GM19240 (cell line): ENCODE measurements around the gene TMCC2.
"Not testable (repeated sequence)": the region's sequence is repeated elsewhere in the genome, so short reads cannot be mapped to it uniquely, and the experiment has no call there.

Experiments used
- DNase-seq: peaks from one replicate; pipeline ENCODE4 v3.0.0; 2011; ENCODE audit warnings: low spot score; ENCODE audit not compliant: insufficient read length

Gene TMCC2

GRCh38 chr1:205211839-205212536 lies 15.8 kb upstream of the TMCC2 start:
- no peak for DNase-seq

- DNase-seq, result no peak
Observed at GRCh38 chr1:205214756-205215155, 13.0 kb upstream of the TMCC2 start.

GRCh38 chr1:205216588-205216987 lies 11.2 kb upstream of the TMCC2 start:
- no peak for DNase-seq

GRCh38 chr1:205217418-205217817 lies 10.3 kb upstream of the TMCC2 start:
- no peak for DNase-seq

- DNase-seq, result no peak
Observed at GRCh38 chr1:205220421-205220820, 7.3 kb upstream of the TMCC2 start.

GRCh38 chr1:205224736-205225135 lies 3.0 kb upstream of the TMCC2 start:
- no peak for DNase-seq

- DNase-seq, result no peak
Observed at GRCh38 chr1:205225901-205226765, 1.6 kb upstream of the TMCC2 start.

- no peak for DNase-seq
Observed at GRCh38 chr1:205226868-205227583, 720 bp upstream of the TMCC2 start.

GRCh38 chr1:205228093-205228521 lies 361 bp downstream of the TMCC2 start:
- no peak for DNase-seq

GRCh38 chr1:205229399-205229871 lies 1.7 kb downstream of the TMCC2 start:
- peak; percentile 73 for DNase-seq

GRCh38 chr1:205229916-205230700 lies 2.4 kb downstream of the TMCC2 start:
- DNase-seq, result no peak

GRCh38 chr1:205230982-205231381 lies 3.2 kb downstream of the TMCC2 start:
- no peak for DNase-seq

- no peak for DNase-seq
Observed at GRCh38 chr1:205232127-205232820, 4.5 kb downstream of the TMCC2 start.

- no peak for DNase-seq
Observed at GRCh38 chr1:205232945-205233397, 5.2 kb downstream of the TMCC2 start.

GRCh38 chr1:205233986-205234385 lies 6.2 kb downstream of the TMCC2 start:
- not testable (repeated sequence) for DNase-seq

GRCh38 chr1:205235951-205236350 lies 8.2 kb downstream of the TMCC2 start:
- no peak for DNase-seq

GRCh38 chr1:205236526-205236925 lies 8.8 kb downstream of the TMCC2 start:
- no peak for DNase-seq

- DNase-seq, result no peak
Observed at GRCh38 chr1:205236951-205237475, 9.3 kb downstream of the TMCC2 start.

GRCh38 chr1:205237526-205238484 lies 10.1 kb downstream of the TMCC2 start:
- no peak for DNase-seq
